SK-N-SH (cell line): Measurements from ENCODE around the gene EIPR1. TPM values are rescaled to one million over a fixed set of nuclear protein-coding genes. Genes with fewer than 3 reads are reported as not detected.

Source experiments
- CTCF ChIA-PET: fragments of 300-600, 350-600 bp; formaldehyde crosslinking; extraction: SDS; loops from one replicate; lab custom pipeline; 2021; lab: Yijun Ruan, JAX
- POLR2A ChIA-PET: fragments of 350-600 bp; sonication (Branson Sonifier 250); formaldehyde crosslinking; extraction: SDS; loops from one replicate; lab custom pipeline; 2020; ENCODE audit warnings: antibody characterized with exemption, inconsistent platforms; lab: Yijun Ruan, JAX
- DNase-seq: peaks from one replicate; pipeline ENCODE4 v3.0.0; 2012
- H2AFZ ChIP-seq: fragments of 200-600 bp; sonication (generic); 2 replicates; pipeline ENCODE4 v1.8.1; 2016; ENCODE audit warnings: antibody characterized with exemption, mild to moderate bottlenecking, low read depth
- H3F3A ChIP-seq: fragments of 200-600 bp; sonication (generic); replicated peaks from 2 replicates; pipeline ENCODE3; 2016; ENCODE audit warnings: antibody characterized with exemption, mild to moderate bottlenecking; ENCODE audit not compliant: insufficient read depth
- H3K27ac ChIP-seq, 2 experiments: fragments of 200-500 bp in 1 of 2; fragments of 200-600 bp in 1 of 2; sonication (Bioruptor generic) in 1 of 2; sonication (generic), shearing (Covaris generic) in 1 of 2; 2 replicates each; pipeline versions ENCODE4 v1.5.1 to v1.6.1; 2014 to 2016; ENCODE audit warnings: low read depth in 2 of 2, inconsistent platforms in 1 of 2, low read length in 1 of 2, mild to moderate bottlenecking in 1 of 2, mixed read lengths in 1 of 2
- H3K27me3 ChIP-seq: fragments of 200-600 bp; sonication (generic), shearing (Covaris generic); 2 replicates; pipeline ENCODE4 v1.6.1; 2016; ENCODE audit warnings: mixed run types; ENCODE audit not compliant: insufficient read depth
- H3K36me3 ChIP-seq, 2 experiments: fragments of 200-500 bp in 1 of 2; fragments of 200-600 bp in 1 of 2; sonication (Bioruptor generic) in 1 of 2; sonication (generic) in 1 of 2; replicated peaks in 1 of 2; 2 replicates each; pipeline versions ENCODE3 to v1.5.1; 2014 to 2016; ENCODE audit warnings: low read length in 1 of 2, mild to moderate bottlenecking in 1 of 2; ENCODE audit not compliant: insufficient read depth in 2 of 2, control insufficient read depth in 1 of 2
- H3K4me1 ChIP-seq, 2 experiments: fragments of 200-500 bp in 1 of 2; fragments of 200-600 bp in 1 of 2; sonication (Bioruptor generic) in 1 of 2; sonication (generic), shearing (Covaris generic) in 1 of 2; 2 replicates each; pipeline versions ENCODE4 v1.5.1 to v1.6.1; 2014 to 2016; ENCODE audit warnings: low read depth in 1 of 2, low read length in 1 of 2, mixed run types in 1 of 2; ENCODE audit not compliant: insufficient read depth in 2 of 2, control insufficient read depth in 1 of 2
- H3K4me2 ChIP-seq: fragments of 200-600 bp; sonication (generic), shearing (Covaris generic); 2 replicates; pipeline ENCODE4 v1.6.1; 2017; ENCODE audit warnings: mixed run types
- H3K4me3 ChIP-seq, 2 experiments: fragments of 200-500 bp in 1 of 2; fragments of 200-600 bp in 1 of 2; sonication (Bioruptor generic) in 1 of 2; sonication (generic), shearing (Covaris generic) in 1 of 2; 2 replicates each; pipeline versions ENCODE4 v1.5.1 to v1.8.1; 2014 to 2016; ENCODE audit warnings: low read depth in 2 of 2, inconsistent platforms in 1 of 2, low read length in 1 of 2, mild to moderate bottlenecking in 1 of 2, mixed read lengths in 1 of 2, moderate library complexity in 1 of 2
- H3K79me2 ChIP-seq: fragments of 200-600 bp; sonication (generic); 2 replicates; pipeline ENCODE4 v1.8.1; 2017; ENCODE audit warnings: mild to moderate bottlenecking; ENCODE audit not compliant: insufficient read depth
- H3K9ac ChIP-seq: fragments of 200-600 bp; sonication (generic); 2 replicates; pipeline ENCODE4 v1.6.1; 2017; ENCODE audit warnings: mixed run types
- H3K9me2 ChIP-seq: fragments of 200-600 bp; sonication (generic); 2 replicates; pipeline ENCODE4 v1.6.1; 2017; ENCODE audit warnings: mixed run types
- H3K9me3 ChIP-seq: fragments of 200-600 bp; sonication (generic); 2 replicates; pipeline ENCODE4 v1.6.1; 2017; ENCODE audit warnings: mixed run types, mild to moderate bottlenecking, moderate library complexity
- H4K20me1 ChIP-seq: fragments of 200-600 bp; sonication (generic); 2 replicates; pipeline ENCODE4 v1.6.1; 2017; ENCODE audit warnings: mild to moderate bottlenecking, mixed run types; ENCODE audit not compliant: insufficient read depth
- GABPA ChIP-seq: IDR thresholded peaks from 2 replicates; pipeline ENCODE4 v1.4.0; 2012; ENCODE audit warnings: low read depth, mild to moderate bottlenecking
- MEF2A ChIP-seq: IDR thresholded peaks from 2 replicates; pipeline ENCODE4 v1.4.0; 2012; ENCODE audit warnings: low read depth, borderline replicate concordance
- NFIC ChIP-seq: IDR thresholded peaks from 2 replicates; pipeline ENCODE4 v1.4.0; 2012; ENCODE audit warnings: borderline replicate concordance
- POLR2AphosphoS5 ChIP-seq: IDR thresholded peaks from 2 replicates; pipeline ENCODE4 v1.6.1; 2012; ENCODE audit warnings: low read depth, low read length
- RAD21 ChIP-seq: IDR thresholded peaks from 2 replicates; pipeline ENCODE4 v1.6.1; 2012; ENCODE audit warnings: mild to moderate bottlenecking, low read length
- RFX5 ChIP-seq: IDR thresholded peaks from 2 replicates; pipeline ENCODE4 v1.6.1; 2012; ENCODE audit warnings: mild to moderate bottlenecking, improper control_type of control experiment, low read length
- SIN3A ChIP-seq: IDR thresholded peaks from 2 replicates; pipeline ENCODE4 v1.6.1; 2012; ENCODE audit warnings: low read depth, mild to moderate bottlenecking, low read length, moderate library complexity, borderline replicate concordance
- SMC3 ChIP-seq: IDR thresholded peaks from 2 replicates; pipeline ENCODE4 v1.6.1; 2012; ENCODE audit warnings: low read depth, low read length, improper control_type of control experiment
- TEAD4 ChIP-seq: IDR thresholded peaks from 2 replicates; pipeline ENCODE4 v1.4.0; 2012; ENCODE audit warnings: mild to moderate bottlenecking, borderline replicate concordance; ENCODE audit not compliant: insufficient read depth
- YY1 ChIP-seq: IDR thresholded peaks from 2 replicates; pipeline ENCODE4 v1.4.0; 2012; ENCODE audit warnings: low read depth, mild to moderate bottlenecking
- WGBS: methylation state at CpG from one replicate; pipeline ENCODE4 v1.1.6; 2017; ENCODE audit warnings: low lambda C conversion rate; 5-methylcytosine and 5-hydroxymethylcytosine counted together
- polyA plus RNA-seq, 3 experiments: library from polyadenylated mRNA; depleted of rRNA; stranded (reverse); fragments of >200 nt; gene quantifications; 2 replicates each; pipeline ENCODE4 v1.2.3, GENCODE V29; 2012
- TF ChIP-seq, protein P1 (sequence below): fragments of 150-350 bp; IDR thresholded peaks from 2 replicates; pipeline ENCODE4 v1.6.1; 2016; ENCODE audit warnings: mild to moderate bottlenecking, low read depth, low read length
- TF ChIP-seq, protein P2 (sequence below): IDR thresholded peaks from 2 replicates; pipeline ENCODE4 v1.6.1; 2012; ENCODE audit warnings: mild to moderate bottlenecking, low read depth, low read length, moderate library complexity
- TF ChIP-seq, protein P3 (sequence below): IDR thresholded peaks from 2 replicates; pipeline ENCODE4 v1.4.0; 2012; ENCODE audit warnings: low read depth, borderline replicate concordance

Gene EIPR1
- polyA plus RNA-seq, 1 of the 3 experiments (the other 2 are of a cell fraction), result 85.9 TPM

DNA sequence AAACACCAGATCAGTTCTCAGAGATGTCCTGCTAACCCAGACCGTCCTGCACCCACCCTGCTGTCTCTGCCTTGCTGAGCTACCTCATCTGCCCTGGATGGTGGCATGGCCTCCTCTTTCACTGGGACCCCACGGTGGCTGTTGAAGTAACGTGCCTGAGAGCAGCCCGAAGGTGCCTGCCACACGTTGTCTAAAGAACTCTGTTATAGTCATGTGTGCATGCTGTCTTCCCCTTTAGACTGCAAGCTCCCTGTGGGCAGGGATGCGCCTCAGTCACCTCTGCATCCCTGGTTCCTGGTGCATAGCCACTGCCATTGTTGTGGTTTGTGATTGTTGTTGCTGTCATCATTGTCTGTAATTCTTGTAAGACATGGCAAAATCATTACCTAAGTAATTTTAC is 235.9 kb downstream of the EIPR1 start:
- H3K4me3 ChIP-seq, result no peak overlapping the region
- H3K4me2 ChIP-seq, result no peak overlapping the region
- no peaks in the 10 kb centered on the region for H3K9me2 ChIP-seq
- no peaks in the 10 kb centered on the region for H3K79me2 ChIP-seq
- H4K20me1 ChIP-seq, result no peaks in the 10 kb centered on the region
- H3F3A ChIP-seq, result no peaks in the 10 kb centered on the region
- CTCF ChIA-PET, result interaction anchor here (0.6 kb wide), 1 partner anchor 264 kb away, joined by 3 read pairs; no protein-coding TSS in a partner anchor
- no peak for DNase-seq
- H3K9me3 ChIP-seq, result no peaks in the 10 kb centered on the region
- H2AFZ ChIP-seq, result no peak overlapping the region
- H3K4me1 ChIP-seq, result peaks cover 0 to 13% of the 10 kb centered on the region in 2 experiments; a peak in 1 of 4 replicates
- H3K27me3 ChIP-seq, result no peaks in the 10 kb centered on the region
- POLR2A ChIA-PET, result no interaction called here
- H3K9ac ChIP-seq, result no peak overlapping the region
- H3K36me3 ChIP-seq, result no peaks in the 10 kb centered on the region
- 62% methylated on average over 4 of the region's 6 CpGs for WGBS
- no peak overlapping the region for H3K27ac ChIP-seq
- TF ChIP-seq YY1 (no peak), GABPA (no peak), TEAD4 (no peak), NFIC (no peak), RFX5 (no peak), SIN3A (no peak), MEF2A (no peak), SMC3 (no peak), RAD21 (no peak), POLR2AphosphoS5 (no peak)
- TF ChIP-seq, protein P1, sequence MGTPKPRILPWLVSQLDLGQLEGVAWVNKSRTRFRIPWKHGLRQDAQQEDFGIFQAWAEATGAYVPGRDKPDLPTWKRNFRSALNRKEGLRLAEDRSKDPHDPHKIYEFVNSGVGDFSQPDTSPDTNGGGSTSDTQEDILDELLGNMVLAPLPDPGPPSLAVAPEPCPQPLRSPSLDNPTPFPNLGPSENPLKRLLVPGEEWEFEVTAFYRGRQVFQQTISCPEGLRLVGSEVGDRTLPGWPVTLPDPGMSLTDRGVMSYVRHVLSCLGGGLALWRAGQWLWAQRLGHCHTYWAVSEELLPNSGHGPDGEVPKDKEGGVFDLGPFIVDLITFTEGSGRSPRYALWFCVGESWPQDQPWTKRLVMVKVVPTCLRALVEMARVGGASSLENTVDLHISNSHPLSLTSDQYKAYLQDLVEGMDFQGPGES, result no peak
- TF ChIP-seq, protein P2, sequence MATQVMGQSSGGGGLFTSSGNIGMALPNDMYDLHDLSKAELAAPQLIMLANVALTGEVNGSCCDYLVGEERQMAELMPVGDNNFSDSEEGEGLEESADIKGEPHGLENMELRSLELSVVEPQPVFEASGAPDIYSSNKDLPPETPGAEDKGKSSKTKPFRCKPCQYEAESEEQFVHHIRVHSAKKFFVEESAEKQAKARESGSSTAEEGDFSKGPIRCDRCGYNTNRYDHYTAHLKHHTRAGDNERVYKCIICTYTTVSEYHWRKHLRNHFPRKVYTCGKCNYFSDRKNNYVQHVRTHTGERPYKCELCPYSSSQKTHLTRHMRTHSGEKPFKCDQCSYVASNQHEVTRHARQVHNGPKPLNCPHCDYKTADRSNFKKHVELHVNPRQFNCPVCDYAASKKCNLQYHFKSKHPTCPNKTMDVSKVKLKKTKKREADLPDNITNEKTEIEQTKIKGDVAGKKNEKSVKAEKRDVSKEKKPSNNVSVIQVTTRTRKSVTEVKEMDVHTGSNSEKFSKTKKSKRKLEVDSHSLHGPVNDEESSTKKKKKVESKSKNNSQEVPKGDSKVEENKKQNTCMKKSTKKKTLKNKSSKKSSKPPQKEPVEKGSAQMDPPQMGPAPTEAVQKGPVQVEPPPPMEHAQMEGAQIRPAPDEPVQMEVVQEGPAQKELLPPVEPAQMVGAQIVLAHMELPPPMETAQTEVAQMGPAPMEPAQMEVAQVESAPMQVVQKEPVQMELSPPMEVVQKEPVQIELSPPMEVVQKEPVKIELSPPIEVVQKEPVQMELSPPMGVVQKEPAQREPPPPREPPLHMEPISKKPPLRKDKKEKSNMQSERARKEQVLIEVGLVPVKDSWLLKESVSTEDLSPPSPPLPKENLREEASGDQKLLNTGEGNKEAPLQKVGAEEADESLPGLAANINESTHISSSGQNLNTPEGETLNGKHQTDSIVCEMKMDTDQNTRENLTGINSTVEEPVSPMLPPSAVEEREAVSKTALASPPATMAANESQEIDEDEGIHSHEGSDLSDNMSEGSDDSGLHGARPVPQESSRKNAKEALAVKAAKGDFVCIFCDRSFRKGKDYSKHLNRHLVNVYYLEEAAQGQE, result no peak
- TF ChIP-seq, protein P3, sequence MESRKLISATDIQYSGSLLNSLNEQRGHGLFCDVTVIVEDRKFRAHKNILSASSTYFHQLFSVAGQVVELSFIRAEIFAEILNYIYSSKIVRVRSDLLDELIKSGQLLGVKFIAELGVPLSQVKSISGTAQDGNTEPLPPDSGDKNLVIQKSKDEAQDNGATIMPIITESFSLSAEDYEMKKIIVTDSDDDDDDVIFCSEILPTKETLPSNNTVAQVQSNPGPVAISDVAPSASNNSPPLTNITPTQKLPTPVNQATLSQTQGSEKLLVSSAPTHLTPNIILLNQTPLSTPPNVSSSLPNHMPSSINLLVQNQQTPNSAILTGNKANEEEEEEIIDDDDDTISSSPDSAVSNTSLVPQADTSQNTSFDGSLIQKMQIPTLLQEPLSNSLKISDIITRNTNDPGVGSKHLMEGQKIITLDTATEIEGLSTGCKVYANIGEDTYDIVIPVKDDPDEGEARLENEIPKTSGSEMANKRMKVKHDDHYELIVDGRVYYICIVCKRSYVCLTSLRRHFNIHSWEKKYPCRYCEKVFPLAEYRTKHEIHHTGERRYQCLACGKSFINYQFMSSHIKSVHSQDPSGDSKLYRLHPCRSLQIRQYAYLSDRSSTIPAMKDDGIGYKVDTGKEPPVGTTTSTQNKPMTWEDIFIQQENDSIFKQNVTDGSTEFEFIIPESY, result no peak
- TF ChIP-seq, all 33 proteins: peak for 0
